GM06990 (cell line): ENCODE results near the gene CADM4.
A peak's percentile ranks its signal among the peaks of the same experiment; 100 is the strongest.
"Not testable (repeated sequence)": the region's sequence is repeated elsewhere in the genome, so short reads cannot be mapped to it uniquely, and the experiment has no call there.

ENCODE experiments used
- DNase-seq: peaks from one replicate; pipeline ENCODE4 v3.0.0-alpha.2; 2011; ENCODE audit not compliant: insufficient read length; ENCODE audit errors: extremely low read depth
- H3K27me3 ChIP-seq: replicated peaks from 2 replicates; pipeline ENCODE4 v1.6.0; 2011; ENCODE audit warnings: low read length; ENCODE audit not compliant: control insufficient read depth, insufficient read depth
- H3K36me3 ChIP-seq: 2 replicates; pipeline ENCODE4 v1.5.1; 2011; ENCODE audit warnings: low read length; ENCODE audit not compliant: control insufficient read depth, insufficient read depth
- H3K4me3 ChIP-seq: replicated peaks from 2 replicates; pipeline ENCODE4 v1.5.1; 2011; ENCODE audit warnings: low read depth, mild to moderate bottlenecking, control low read depth, low read length
- CTCF ChIP-seq: IDR thresholded peaks from 2 replicates; pipeline ENCODE4 v1.5.1; 2011; ENCODE audit warnings: low read length, control low read depth, mild to moderate bottlenecking, inconsistent platforms; ENCODE audit not compliant: insufficient read depth, poor library complexity, severe bottlenecking

The CADM4 gene

GRCh38 chr19:43660301-43660970 is 20.8 kb upstream of the CADM4 start:
- no peak for TF ChIP-seq CTCF
- no peaks in the 10 kb centered on the region for H3K27me3 ChIP-seq
- no peaks in the 10 kb centered on the region for H3K36me3 ChIP-seq
- DNase-seq = no peak
- no peak overlapping the region for H3K4me3 ChIP-seq

GRCh38 chr19:43658494-43658893 is 18.8 kb upstream of the CADM4 start:
- DNase-seq = no peak
- no peaks in the 10 kb centered on the region for H3K27me3 ChIP-seq
- no peak for TF ChIP-seq CTCF
- no peak overlapping the region for H3K4me3 ChIP-seq
- no peaks in the 10 kb centered on the region for H3K36me3 ChIP-seq

- Histone ChIP-seq H3K36me3 (no peaks in the 10 kb centered on the region), H3K27me3 (no peaks in the 10 kb centered on the region), H3K4me3 (no peak overlapping the region)
- TF ChIP-seq CTCF = no peak
- DNase-seq = no peak
Observed at GRCh38 chr19:43658001-43658400, 18.4 kb upstream of the CADM4 start.

GRCh38 chr19:43656436-43656835 is 16.8 kb upstream of the CADM4 start:
- no peaks in the 10 kb centered on the region for H3K27me3 ChIP-seq
- H3K36me3 ChIP-seq = no peaks in the 10 kb centered on the region
- no peak for DNase-seq
- H3K4me3 ChIP-seq = no peak overlapping the region
- no peak for TF ChIP-seq CTCF

GRCh38 chr19:43652546-43652874 is 12.9 kb upstream of the CADM4 start:
- Histone ChIP-seq H3K27me3 (no peaks in the 10 kb centered on the region), H3K36me3 (no peaks in the 10 kb centered on the region), H3K4me3 (no peak overlapping the region)
- TF ChIP-seq CTCF = no peak
- no peak for DNase-seq

- no peaks in the 10 kb centered on the region for H3K27me3 ChIP-seq
- TF ChIP-seq CTCF = peak; percentile 78
- peak; percentile 31 for DNase-seq
- H3K36me3 ChIP-seq = no peaks in the 10 kb centered on the region
- H3K4me3 ChIP-seq = no peak overlapping the region
Observed at GRCh38 chr19:43651758-43652545, 12.3 kb upstream of the CADM4 start.

GRCh38 chr19:43650276-43650675 is 10.6 kb upstream of the CADM4 start:
- DNase-seq, H3K27me3 ChIP-seq, H3K36me3 ChIP-seq: not testable (repeated sequence)

More at GRCh38 chr19:43650276-43650675, 10.6 kb upstream of the CADM4 start:
- not testable (repeated sequence) for H3K4me3 ChIP-seq
